BLaER1 (cell line): ENCODE results near the gene FAM13C.

Source experiments
- H3K27ac ChIP-seq: shearing (Covaris generic); formaldehyde crosslinking; 2 replicates; pipeline ENCODE4 v1.8.1; 2022
- H3K27me3 ChIP-seq: shearing (Covaris generic); formaldehyde crosslinking; 2 replicates; pipeline ENCODE4 v1.8.1; 2022
- H3K36me3 ChIP-seq: shearing (Covaris generic); formaldehyde crosslinking; 2 replicates; pipeline ENCODE4 v1.8.1; 2022
- H3K4me1 ChIP-seq: shearing (Covaris generic); formaldehyde crosslinking; 2 replicates; pipeline ENCODE4 v1.8.1; 2022
- H3K4me2 ChIP-seq: shearing (Covaris generic); formaldehyde crosslinking; 2 replicates; pipeline ENCODE4 v1.8.1; 2022
- H3K4me3 ChIP-seq: shearing (Covaris generic); formaldehyde crosslinking; 2 replicates; pipeline ENCODE4 v1.8.1; 2022
- H3K9ac ChIP-seq: shearing (Covaris generic); formaldehyde crosslinking; 2 replicates; pipeline ENCODE4 v1.8.1; 2022
- H3K9me3 ChIP-seq: shearing (Covaris generic); formaldehyde crosslinking; 2 replicates; pipeline ENCODE4 v1.8.1; 2022
- H4K20me1 ChIP-seq: shearing (Covaris generic); formaldehyde crosslinking; 2 replicates; pipeline ENCODE4 v1.8.1; 2022
- Cebpa-rat ChIP-seq: shearing (Covaris generic); IDR thresholded peaks from 2 replicates; pipeline ENCODE4 v1.8.1; 2022

Gene FAM13C

GRCh38 chr10:59323036-59323459 lies 39.3 kb downstream of the FAM13C start:
- no peak overlapping the region for H3K4me2 ChIP-seq
- no peak overlapping the region for H3K9ac ChIP-seq

DNA sequence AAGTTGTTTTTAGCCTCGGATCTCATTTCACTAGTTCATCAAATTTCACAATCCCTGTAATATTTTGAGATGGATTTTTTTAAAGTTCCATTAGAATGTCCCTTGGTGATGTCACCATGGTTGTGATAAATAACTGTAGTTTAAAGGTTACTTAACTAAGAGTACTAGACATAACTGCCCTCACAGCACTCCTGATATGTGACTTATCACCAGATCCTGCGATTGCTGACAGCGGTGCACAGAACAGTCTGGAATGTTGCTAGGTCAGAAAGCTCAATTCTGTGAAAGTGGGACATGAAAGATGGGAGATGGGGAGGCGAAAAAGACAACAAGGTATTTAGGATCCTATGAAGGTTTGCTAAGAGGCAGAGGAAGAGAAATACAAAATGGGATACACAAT lies 40.2 kb downstream of the FAM13C start:
- Histone ChIP-seq H3K9me3 (no peaks in the 10 kb centered on the region), H3K4me2 (no peak overlapping the region), H3K4me1 (peaks cover 10% of the 10 kb centered on the region; the same call in 1 of the 2 replicates), H3K36me3 (no peaks in the 10 kb centered on the region), H3K27me3 (no peaks in the 10 kb centered on the region), H3K9ac (no peak overlapping the region), H3K4me3 (no peak overlapping the region), H3K27ac (no peak overlapping the region), H4K20me1 (no peaks in the 10 kb centered on the region)
- no peak for TF ChIP-seq Cebpa-rat

More at GRCh38 chr10:59323036-59323459, 39.3 kb downstream of the FAM13C start:
- Histone ChIP-seq H3K27ac (no peak overlapping the region), H3K27me3 (no peaks in the 10 kb centered on the region), H3K9me3 (no peaks in the 10 kb centered on the region), H4K20me1 (no peaks in the 10 kb centered on the region), H3K4me1 (peaks cover 10% of the 10 kb centered on the region; the same call in 1 of the 2 replicates), H3K4me3 (no peak overlapping the region), H3K36me3 (no peaks in the 10 kb centered on the region)
- TF ChIP-seq Cebpa-rat, result no peak

GRCh38 chr10:59320355-59320754 lies 42.0 kb downstream of the FAM13C start:
- TF ChIP-seq Cebpa-rat, result no peak
- H3K27ac ChIP-seq, result no peak overlapping the region
- H3K36me3 ChIP-seq, result no peaks in the 10 kb centered on the region
- peaks cover 10% of the 10 kb centered on the region; the same call in 1 of the 2 replicates for H3K4me1 ChIP-seq
- no peaks in the 10 kb centered on the region for H3K9me3 ChIP-seq
- H3K27me3 ChIP-seq, result no peaks in the 10 kb centered on the region
- no peak overlapping the region for H3K4me3 ChIP-seq
- H4K20me1 ChIP-seq, result no peaks in the 10 kb centered on the region
- H3K9ac ChIP-seq, result no peak overlapping the region
- H3K4me2 ChIP-seq, result no peak overlapping the region

- no peaks in the 10 kb centered on the region for H4K20me1 ChIP-seq
- no peak overlapping the region for H3K9ac ChIP-seq
- H3K27me3 ChIP-seq, result no peaks in the 10 kb centered on the region
- no peak overlapping the region for H3K4me3 ChIP-seq
- peaks cover 10% of the 10 kb centered on the region; the same call in 1 of the 2 replicates for H3K4me1 ChIP-seq
- H3K9me3 ChIP-seq, result no peaks in the 10 kb centered on the region
- H3K27ac ChIP-seq, result no peak overlapping the region
- H3K4me2 ChIP-seq, result no peak overlapping the region
- no peak for TF ChIP-seq Cebpa-rat
- no peaks in the 10 kb centered on the region for H3K36me3 ChIP-seq
Measured at GRCh38 chr10:59319854-59320253, 42.5 kb downstream of the FAM13C start.

DNA sequence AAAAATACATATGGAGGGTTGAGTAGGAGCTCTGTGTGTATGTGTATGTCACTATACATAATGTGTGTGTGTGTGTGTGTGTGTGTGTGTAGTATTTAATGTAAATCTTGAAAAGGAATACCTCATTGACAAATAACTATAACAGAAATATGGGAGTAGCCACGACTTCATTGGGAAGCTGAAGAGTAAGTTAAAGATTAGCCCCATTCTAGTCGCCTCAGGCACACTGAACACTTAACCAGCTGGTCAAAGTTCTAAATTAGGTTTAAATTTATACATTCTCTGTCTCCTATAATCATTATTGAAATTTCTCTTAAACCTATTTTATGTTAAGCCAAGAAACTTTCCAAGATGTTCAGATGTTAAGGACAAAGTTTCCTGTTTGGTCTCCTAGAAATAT lies 45.3 kb downstream of the FAM13C start:
- H3K27ac ChIP-seq, result no peak overlapping the region
- no peak overlapping the region for H3K4me3 ChIP-seq
- H3K4me1 ChIP-seq, result peaks cover 10% of the 10 kb centered on the region; the same call in 1 of the 2 replicates
- H3K9me3 ChIP-seq, result no peaks in the 10 kb centered on the region
- H3K36me3 ChIP-seq, result no peaks in the 10 kb centered on the region
- TF ChIP-seq Cebpa-rat, result no peak
- H4K20me1 ChIP-seq, result no peaks in the 10 kb centered on the region
- H3K9ac ChIP-seq, result no peak overlapping the region
- H3K4me2 ChIP-seq, result no peak overlapping the region
- no peaks in the 10 kb centered on the region for H3K27me3 ChIP-seq

DNA sequence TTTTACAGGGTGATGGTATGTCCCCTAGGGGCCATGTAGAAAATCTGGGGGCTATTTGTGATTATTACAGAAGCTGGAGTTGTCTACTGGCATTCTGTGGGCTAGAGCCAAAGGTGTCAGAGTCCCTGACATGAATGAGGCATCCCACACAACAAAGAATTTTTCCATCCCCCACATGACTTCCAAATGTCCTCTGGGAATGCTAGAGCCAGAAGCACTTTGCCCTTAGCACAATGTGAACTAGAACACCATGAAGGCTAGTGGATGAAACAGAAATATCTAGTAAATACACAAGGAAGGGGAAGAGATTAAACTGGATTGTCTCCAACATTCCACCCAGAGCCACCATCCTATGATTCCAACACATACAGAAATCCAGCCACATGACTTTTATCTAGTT lies 46.9 kb downstream of the FAM13C start:
- TF ChIP-seq Cebpa-rat, result no peak
- Histone ChIP-seq H3K27me3 (no peaks in the 10 kb centered on the region), H3K4me3 (no peak overlapping the region), H3K27ac (no peak overlapping the region), H3K4me2 (no peak overlapping the region), H3K4me1 (peaks cover 24% of the 10 kb centered on the region), H3K36me3 (no peaks in the 10 kb centered on the region), H3K9me3 (no peaks in the 10 kb centered on the region), H4K20me1 (no peaks in the 10 kb centered on the region), H3K9ac (no peak overlapping the region)

- Histone ChIP-seq H3K36me3 (no peaks in the 10 kb centered on the region), H3K4me2 (no peak overlapping the region), H3K27me3 (no peaks in the 10 kb centered on the region), H3K4me1 (peaks cover 31% of the 10 kb centered on the region), H3K9me3 (no peaks in the 10 kb centered on the region), H4K20me1 (no peaks in the 10 kb centered on the region), H3K4me3 (no peak overlapping the region), H3K9ac (no peak overlapping the region), H3K27ac (no peak overlapping the region)
- TF ChIP-seq Cebpa-rat, result no peak
Measured at GRCh38 chr10:59314268-59314667, 48.1 kb downstream of the FAM13C start.

- no peak for TF ChIP-seq Cebpa-rat
- Histone ChIP-seq H3K4me3 (no peak overlapping the region), H3K9me3 (no peaks in the 10 kb centered on the region), H3K27ac (no peak overlapping the region), H4K20me1 (no peaks in the 10 kb centered on the region), H3K4me1 (peaks cover 21% of the 10 kb centered on the region), H3K36me3 (no peaks in the 10 kb centered on the region), H3K9ac (no peak overlapping the region), H3K27me3 (no peaks in the 10 kb centered on the region), H3K4me2 (no peak overlapping the region)
Measured at GRCh38 chr10:59312247-59312646, 50.1 kb downstream of the FAM13C start.

DNA sequence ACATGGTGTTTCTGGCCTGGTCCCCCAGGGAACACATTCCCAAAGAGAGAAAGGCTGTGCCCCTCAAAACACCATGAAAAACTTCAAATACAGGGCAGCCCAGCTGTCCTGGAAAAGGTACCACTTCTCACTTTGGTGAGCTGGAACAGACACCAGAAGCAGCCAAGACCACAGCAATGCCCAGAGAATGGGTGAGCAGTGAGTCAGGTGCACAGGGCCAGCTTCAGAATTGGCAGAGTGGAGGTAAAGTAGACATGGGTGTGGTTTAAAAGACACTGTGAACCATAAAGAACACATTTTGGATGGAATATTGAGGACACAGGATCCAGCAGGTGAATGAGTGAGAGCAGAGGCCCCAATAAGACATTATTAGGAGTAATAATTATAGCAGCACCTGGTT lies 51.3 kb downstream of the FAM13C start:
- Histone ChIP-seq H3K27me3 (no peaks in the 10 kb centered on the region), H3K9ac (no peak overlapping the region), H3K4me3 (no peak overlapping the region), H3K9me3 (no peaks in the 10 kb centered on the region), H4K20me1 (no peaks in the 10 kb centered on the region), H3K36me3 (no peaks in the 10 kb centered on the region), H3K4me1 (peaks cover 21% of the 10 kb centered on the region), H3K27ac (no peak overlapping the region), H3K4me2 (peak overlapping the region; percentile 55)
- TF ChIP-seq Cebpa-rat, result no peak

DNA sequence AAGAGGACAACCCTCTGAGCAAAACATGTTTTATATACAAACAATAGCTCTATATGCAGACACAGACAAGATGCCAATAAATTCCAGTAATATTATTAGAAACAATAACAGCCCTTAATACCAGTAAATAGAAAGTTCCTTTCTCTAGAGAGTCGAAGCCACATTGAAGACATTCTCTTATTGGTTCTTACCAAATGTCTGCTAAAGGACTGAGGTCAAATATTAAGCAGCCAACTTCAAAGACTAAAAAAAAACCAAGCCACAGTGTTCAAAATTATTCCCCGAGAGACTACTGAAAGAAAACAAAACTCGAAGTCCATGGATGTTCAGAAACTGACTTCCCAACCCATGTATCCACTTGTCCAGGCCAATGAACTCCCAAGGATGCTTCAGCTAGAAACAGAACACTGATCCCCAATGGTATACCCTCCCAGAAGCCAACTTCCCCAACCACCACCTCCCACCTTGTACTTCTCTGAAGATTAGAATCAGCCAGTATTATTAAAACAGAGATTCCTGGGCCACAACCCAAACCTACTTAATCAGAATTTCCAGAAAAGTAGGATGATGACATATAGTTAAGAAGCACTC lies 51.9 kb downstream of the FAM13C start:
- H3K4me2 ChIP-seq, result no peak overlapping the region
- H3K4me1 ChIP-seq, result peaks cover 21% of the 10 kb centered on the region
- TF ChIP-seq Cebpa-rat, result no peak
- H3K9ac ChIP-seq, result no peak overlapping the region
- no peaks in the 10 kb centered on the region for H3K27me3 ChIP-seq
- no peak overlapping the region for H3K4me3 ChIP-seq
- H3K9me3 ChIP-seq, result no peaks in the 10 kb centered on the region
- H3K36me3 ChIP-seq, result no peaks in the 10 kb centered on the region
- H3K27ac ChIP-seq, result no peak overlapping the region
- no peaks in the 10 kb centered on the region for H4K20me1 ChIP-seq
